GM18519 (cell line): ENCODE measurements around the gene TNS1.

Source experiments
- ATAC-seq: cut with Tn5 transposase; IDR thresholded peaks from one replicate; pipeline ENCODE4 v1.9.1; 2021; ENCODE audit warnings: mild to moderate bottlenecking, moderate library complexity; ENCODE audit not compliant: unreplicated experiment, low FRiP score

TNS1 gene

DNA sequence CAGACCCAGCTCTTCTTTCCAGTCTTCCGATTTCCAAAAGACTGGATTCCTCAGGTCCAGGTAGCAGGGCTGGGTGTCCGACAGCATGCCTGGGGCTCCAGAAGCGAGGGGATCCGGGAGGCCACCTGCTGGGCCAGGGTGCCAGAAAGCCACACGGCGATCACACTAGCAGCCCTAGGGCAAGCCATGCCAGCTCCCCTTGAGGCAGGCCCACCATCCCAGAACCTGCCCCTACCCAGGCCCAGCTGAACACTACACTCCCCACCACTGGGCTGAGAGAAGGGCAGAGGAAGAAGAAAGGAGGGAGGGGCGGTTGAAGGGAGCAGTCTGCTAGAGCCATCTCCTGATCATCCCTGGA, 163.1 kb downstream of the TNS1 start:
- ATAC-seq: no peak

DNA sequence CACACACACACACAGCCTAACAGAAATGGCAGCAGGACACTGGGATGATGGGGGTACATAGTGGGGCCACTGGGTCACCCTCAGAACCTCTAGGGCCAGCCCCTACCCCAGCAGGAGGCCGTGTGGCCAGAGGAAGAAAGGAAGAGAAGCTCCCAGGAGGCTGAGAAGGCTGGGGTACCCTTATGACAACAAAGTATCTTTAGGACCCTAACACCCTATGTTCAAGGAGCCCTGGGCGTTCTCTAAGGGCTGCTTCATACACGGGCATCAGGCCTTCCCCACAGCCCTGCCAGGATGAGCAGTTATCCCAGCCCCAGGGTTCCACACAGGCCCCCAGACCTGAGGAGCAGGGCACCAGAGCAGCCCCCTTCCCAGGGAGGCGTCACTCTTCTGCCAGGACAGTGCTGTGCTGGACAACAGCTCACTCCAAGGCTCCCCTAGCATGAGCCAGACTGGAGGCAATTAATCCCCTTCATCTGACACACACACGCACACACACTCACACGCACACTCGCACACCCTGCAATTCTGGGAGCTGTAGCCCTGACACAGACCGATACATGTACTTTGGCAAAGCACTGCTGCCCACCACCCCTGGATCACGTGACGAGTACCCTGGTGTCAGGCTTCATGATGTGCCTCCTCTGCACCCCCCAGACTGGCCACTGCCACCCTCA, 163.6 kb downstream of the TNS1 start:
- ATAC-seq: no peak

DNA sequence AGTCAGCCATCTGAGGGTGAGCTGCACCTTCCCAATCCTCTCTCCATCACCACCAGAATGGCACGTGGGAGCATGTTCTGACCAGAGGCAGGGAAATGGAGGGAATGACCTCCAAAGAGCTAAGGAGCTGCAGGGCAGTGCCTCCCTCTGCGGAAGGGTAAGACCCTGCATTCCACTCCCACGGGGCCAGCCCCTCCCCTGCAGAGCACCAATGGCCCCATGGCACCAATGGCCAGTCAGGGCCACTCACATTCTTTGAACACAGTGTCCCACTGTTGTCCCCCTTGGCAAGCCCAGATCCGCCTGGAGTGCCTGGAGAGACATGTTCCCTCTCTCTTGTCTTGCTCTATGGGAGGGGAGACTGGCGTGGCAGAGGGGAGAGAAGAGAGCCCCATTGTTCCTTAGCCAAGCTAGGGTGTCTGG, 164.4 kb downstream of the TNS1 start:
- ATAC-seq: no peak

DNA sequence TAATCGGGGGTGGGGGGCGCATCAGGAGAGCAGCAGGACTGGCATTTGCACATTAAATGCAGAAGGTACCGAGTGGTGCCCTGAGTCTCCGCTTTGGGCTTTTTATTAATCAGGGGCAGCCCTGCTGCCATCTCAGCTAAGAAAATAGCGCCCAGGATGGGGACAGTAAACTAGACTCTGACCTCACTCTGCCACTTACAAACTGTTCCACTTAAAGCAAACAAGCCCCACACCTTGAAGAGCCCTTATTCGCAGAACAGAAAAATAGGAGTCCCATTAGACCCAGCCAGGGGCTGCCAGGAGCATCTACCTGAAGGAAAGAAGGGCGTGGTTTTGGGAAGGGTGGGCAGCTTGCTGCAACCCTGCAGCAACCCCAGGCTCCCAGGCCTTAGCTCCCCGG, 165.3 kb downstream of the TNS1 start:
- no peak for ATAC-seq

DNA sequence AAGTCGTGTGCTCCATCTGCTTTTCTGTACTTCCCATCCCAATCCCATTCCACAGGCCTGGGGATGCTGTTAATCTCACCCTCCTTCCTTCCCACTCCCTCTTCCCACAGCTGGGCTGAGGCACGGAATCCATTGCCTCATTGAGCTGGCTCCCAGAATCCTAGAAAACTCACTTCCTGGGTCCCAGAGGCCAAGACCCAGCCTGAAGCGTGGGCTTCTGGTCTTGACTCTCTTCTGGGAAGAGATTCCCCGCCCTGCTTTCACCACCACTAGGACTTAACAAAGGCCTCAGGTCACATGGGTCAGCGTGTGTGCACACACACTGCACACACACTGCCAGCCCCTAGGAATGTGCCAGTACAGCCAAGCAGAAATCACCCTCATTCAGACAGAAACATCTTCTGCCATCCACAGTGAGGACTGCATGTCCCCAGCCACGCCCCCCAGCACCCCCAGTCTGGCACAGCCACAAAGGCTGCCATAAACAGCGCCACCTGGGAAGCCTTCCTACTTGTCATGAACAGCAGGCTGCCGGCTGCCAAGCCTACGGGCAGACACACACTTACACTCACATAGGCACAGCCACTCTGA, 165.8 kb downstream of the TNS1 start:
- ATAC-seq: no peak

DNA sequence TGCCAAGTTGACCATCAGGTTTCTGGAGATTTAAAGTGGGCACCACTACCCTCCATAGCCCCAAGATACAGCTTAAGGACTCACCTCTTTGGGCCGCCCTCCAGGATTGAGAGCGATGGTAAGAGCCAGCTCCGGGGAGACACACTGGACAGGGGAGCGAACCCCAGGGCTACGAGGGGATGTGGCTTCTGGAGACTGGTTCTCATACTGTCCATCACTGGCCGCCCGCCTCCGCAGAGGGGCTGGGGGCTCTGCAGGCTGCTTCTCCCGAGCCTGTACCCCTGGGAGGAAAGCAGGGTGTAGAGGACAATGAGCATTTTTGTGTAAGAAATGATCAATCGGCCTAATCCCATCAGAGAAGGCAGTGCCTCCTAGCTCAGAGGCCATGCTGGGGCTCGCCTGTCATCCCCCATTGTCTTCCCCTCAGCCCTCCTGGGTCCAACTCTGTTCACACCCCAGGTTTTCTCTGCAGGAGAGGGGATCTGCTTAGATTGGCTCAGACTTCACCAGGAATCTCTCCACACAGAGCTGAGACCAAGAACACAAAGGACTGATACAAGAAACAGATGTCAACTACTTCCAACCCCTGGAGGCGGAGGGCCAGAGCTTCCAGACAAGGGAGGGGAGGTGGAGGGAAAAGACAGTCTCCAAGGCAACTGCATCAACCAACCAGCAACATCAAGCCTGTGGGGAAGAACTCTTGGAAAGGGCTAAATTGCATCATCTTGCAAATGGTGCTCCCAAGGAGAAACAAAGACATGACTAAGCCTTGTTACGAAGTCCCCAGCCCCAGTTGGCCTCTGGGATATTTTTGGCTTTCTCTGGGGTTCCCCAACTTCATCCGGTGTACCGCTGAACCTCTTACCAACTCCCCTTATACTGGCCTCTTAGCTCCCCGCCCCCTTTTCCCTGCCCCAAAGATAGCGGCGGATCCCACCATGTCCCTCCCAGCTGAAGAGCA, 166.6 kb downstream of the TNS1 start:
- no peak for ATAC-seq

DNA sequence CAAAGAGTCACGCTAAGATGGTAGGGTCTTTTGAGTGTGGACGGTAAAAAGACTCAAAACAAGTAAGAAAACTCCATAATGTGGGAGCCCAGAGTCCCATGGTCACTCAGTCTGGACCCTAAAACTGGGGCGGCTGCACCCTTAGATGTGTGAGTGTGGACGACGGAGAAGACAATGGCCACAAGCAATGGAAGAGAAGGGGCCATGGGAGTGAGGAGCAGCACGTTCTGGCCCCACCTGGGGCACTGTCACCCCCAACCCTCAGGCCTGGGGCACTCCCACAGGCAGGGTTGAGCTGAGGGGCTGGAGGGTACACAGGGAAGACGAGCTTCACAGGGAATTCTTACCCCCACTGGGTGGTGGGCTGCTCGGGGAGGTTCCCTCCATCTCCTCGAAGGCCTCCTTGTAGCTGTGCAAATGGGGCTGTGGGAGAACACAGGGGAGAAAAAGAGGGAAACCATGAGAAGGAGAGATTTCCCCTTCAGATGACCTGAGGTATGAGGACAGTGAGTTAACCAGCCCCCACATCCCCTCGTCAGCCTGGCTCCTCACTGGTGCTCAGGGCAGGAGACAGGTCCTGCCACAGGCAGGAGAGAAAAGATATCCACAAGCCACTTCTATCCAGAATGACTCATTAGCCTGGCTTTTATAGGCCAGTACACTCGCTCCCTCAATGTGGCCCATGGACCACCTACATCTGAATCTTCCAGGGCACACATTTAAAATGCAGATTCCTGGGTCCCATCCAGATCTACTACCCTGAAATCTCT, 167.9 kb downstream of the TNS1 start:
- no peak for ATAC-seq

DNA sequence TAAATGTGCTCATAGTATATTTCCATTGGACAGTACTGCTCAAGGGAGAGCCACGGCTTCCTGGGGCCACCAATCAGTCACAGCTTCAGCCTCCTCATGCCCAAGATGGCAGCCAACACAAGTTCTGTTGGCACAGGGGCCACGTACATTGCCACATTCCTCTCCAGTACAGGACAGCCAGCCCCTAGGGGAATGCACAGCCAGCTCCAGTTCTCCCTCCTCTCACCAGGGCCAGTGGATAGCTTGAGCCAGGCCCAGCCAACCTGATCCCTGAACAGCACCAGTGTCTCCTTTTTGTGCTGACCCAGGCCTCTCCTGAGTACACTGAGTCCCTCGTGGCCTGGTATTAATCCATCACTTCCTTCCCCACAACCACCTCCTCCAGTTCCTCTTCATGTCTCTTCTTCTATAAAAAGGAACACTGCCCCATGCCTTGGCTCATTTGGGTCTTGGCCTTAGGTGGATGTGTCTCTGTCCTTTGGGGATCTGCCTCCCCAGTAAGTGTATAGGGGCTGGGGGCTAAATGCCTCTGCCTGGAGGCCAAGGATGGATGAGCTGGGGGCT, 168.7 kb downstream of the TNS1 start:
- ATAC-seq: no peak

DNA sequence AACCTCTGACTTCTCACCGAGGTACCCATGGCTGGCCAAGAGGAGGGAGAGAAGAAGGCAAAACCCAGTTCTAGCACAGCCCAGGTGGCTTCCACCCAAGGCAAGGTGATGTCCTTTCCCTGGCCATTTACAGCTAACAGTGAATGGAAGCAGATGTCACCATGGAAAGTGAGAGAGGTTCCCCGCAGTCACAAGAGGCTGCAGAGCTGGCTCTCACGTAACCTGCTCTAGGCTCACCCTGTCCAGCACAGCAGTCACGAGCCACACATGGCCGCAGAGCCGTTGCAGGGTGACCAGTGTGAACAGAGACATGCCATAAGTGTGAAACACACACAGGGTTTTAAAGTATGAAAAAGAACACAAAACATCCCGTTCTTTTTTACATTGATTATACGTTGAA, 169.4 kb downstream of the TNS1 start:
- no peak for ATAC-seq

DNA sequence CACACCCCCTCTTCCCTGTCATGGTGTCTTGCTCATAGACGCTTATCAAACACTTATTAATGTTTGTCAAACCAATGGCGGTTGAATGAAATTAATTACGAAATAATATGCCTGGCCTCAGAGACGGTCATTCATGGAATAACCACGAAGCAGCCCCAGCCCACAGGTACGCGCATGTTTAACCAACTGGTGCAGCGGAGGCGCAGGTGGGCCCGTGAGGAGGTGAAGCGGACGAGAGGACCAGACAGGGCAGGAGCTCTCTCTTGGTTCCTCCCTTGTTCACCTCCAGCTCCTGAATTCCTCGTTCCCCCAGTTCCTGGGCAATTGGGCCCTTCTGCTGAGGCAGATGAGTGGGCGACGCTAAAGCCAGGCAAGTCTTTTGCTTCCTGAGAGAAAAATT, 169.8 kb downstream of the TNS1 start:
- no peak for ATAC-seq

DNA sequence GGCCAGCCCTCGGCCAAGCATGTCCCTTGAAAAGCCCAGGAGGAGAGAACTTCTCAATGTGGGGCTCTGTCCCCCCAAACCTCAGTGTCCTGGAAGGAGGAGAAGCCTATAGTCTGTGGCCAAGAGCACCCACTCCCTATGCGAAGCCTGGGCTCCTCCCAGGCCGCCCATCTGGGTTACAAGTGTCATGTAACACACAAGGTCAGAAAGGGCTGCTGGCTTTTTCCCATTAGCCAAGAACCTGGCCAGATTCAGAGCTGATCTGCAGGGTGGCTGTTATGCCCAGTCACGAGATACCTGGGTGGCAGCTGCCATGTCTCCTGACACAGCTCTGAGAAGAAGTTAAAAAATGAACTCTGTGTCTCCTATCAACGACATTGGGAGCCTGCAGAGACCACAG, 170.7 kb downstream of the TNS1 start:
- ATAC-seq: no peak

DNA sequence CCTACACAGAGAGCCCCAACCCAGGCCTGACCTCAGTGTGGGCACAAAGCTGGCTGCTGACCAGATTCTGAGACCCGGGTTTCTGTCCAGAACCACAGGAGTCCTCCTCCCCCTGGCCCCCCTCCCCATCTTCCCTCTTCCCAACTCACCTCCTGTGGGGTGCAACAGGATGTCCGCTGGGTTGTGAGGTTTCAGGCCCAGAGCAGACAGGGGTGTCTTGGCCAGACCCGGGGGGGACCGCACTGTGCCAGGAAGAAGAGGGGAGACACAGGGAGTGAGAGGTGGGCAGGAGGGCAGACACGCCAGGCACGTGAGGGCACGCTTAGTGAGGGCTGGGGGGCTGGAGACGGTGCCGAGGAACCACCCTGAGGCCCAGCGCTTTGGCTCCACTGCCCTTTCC, 171.5 kb downstream of the TNS1 start:
- ATAC-seq: no peak

DNA sequence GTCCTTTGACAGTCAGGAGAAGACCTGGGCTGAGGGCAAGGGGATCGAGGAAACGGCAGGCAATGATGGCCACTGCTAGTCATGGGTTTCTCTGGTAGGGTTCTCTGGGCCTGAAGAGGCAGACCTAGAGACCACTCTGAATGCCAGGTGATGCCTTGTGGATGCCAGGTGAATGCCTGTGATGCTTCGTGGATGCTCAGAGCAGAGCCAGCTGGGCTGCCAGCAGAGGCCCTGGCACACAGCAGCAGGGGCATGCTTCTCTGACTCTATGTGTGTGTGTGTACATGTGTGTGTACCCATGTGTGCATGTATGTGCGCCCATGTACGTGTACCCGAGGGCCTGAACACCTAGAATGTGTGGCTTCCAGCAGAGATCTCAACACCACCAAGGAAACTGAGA, 172.0 kb downstream of the TNS1 start:
- ATAC-seq: no peak

DNA sequence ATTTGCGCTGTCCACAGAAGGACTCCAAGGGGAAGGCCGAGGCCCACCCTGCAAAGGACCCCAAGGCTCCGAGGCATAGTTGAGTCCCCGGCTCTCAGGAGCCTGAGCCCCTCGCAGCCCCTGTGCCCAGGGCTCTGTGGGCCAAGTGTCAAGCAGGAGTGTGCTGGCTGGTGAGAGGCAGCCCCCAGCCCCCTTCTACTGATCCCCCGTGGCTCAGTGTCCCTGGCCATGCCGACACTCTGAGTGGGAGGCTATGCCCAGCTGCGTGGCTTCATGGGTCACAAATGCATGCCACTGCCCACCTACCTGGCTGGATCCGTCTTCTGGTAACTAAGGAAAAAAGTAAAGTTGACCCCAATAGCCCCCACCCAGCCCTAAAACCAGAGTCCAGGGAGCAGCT, 172.7 kb downstream of the TNS1 start:
- no peak for ATAC-seq

DNA sequence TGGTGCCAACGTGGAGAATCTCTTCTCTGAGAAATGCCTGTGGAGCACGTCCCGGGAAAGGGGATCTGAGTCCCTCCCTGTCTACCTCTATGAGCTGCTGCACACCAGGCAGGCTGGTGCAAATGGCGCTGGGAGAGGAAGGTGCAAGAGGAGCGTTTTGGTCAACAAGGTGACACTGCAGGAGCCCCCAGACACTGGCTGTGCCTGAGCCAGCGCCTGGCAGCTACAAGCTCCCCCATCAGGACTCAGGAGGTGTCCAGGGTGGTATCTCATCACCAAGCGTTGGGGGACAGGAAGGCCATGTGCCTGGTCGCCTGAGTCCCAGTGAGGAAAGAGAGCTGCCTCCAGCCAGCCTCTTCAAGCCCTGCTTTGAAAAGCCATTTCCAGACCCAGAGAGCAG, 173.4 kb downstream of the TNS1 start:
- ATAC-seq: no peak

DNA sequence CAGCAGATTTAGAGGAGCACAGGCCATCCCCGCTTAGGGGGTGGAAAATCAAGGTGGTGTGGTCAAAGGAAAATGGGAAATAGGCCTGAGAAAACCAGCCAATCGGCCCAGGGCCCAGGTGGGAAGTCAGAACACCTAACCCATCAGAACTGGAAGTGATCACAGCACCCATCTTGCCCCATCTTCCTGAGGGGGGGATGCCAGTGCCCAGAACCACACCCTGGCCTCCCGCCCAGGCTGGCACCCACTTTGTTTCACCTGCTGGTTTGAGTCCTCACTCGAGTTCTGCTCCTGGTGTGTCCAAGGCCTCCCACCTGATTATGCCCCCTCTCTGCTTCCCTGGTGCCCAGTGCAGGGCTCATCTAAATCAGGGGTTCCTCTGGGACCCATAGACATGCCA, 174.5 kb downstream of the TNS1 start:
- ATAC-seq: no peak

DNA sequence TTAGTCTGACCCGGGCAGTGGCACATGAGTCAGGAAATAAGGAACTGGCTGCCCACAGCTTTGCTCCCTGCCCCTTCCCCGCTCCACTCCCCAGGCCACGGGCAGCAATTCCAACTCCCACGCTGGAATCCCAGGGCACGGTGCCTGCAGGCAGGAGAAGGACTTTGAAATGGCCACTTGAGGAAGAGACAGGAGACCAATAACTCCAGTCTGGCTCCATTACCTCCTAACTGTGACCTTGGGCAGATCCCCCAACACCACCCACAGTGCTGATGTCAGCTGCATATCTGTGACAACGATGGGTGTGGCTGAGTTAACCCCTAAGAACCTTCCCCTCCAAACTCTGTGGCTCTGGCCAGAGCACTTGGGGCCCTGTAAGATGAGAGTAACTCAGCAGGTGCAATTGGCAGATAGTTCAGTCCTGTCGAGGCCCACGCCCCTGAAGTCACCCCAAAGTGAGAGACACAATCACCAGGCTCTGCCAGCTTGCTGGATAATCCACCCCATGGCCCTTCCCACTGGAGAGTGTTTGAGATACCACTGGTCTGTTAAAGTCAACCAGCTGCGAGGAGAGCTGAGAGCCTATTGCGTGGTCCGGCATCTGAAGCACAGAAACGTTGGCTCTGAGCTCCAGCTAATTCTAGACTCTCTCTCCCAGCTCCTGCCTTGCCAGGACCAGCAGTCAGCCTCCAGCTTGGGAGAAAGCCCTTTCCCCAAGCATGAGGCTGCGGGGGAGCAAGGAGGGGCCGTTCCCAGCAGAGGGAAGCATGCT, 175.2 kb downstream of the TNS1 start:
- ATAC-seq: no peak

DNA sequence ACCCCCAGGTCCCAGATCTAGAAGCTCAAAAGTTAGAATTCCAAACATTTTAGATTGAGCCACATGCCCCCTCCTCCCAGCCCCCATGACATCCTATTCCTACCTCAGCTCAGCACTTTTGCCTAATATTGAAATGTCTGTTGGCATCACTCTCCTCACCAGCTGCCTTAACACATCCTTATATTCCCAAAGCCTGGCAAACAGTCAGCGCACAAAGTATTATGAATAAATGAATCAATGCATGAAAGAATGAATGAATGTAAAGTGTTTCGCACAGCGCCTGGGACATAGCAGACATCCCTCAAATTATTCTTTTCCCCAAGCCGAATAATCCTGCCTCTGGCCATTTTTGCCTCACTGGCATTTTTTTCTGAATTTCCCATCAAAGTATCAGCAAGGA, 175.8 kb downstream of the TNS1 start:
- ATAC-seq: no peak

DNA sequence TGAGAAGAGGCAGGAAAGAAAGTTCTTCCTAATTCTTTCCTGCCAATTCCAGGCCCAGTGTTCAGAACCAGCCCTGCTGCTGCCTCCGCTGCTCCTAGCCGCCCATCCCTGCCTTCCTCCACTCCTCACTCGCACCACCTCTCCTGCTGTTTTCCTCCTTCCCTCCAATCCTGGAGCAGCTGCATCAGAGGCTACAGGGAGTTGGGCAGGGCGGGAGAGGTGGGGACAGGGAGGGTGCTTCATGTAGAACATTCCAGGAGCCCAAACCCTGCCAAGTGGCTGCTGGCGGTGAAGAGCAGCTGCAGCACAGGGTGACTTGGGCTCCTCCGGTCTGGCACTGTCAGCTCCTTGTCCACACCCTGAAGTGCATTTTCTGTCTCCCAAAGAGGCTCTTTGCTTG, 176.3 kb downstream of the TNS1 start:
- ATAC-seq: no peak
